Measurements from ENCODE around the gene ZCCHC2.

Gene ZCCHC2

DNA sequence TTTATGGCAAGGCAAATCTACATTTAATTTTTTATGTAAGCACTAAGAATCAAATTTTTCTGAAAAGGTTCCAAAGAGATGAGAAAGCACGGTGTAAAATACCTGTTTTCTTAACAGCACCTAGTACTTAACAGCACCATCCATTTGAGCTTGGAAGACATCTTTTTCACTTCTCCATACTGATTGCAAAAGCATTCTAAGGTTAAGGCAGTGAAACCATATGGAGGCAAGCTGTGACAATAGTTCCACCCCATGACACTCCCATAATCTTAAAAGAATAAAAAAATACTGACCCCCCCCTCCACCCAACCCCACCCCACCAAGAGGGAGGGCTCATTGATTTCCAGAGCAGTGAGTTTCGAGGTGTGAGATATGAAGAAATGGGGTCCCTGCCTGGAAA is 60.6 kb downstream of the ZCCHC2 start:
- no peak for DNase-seq

DNA sequence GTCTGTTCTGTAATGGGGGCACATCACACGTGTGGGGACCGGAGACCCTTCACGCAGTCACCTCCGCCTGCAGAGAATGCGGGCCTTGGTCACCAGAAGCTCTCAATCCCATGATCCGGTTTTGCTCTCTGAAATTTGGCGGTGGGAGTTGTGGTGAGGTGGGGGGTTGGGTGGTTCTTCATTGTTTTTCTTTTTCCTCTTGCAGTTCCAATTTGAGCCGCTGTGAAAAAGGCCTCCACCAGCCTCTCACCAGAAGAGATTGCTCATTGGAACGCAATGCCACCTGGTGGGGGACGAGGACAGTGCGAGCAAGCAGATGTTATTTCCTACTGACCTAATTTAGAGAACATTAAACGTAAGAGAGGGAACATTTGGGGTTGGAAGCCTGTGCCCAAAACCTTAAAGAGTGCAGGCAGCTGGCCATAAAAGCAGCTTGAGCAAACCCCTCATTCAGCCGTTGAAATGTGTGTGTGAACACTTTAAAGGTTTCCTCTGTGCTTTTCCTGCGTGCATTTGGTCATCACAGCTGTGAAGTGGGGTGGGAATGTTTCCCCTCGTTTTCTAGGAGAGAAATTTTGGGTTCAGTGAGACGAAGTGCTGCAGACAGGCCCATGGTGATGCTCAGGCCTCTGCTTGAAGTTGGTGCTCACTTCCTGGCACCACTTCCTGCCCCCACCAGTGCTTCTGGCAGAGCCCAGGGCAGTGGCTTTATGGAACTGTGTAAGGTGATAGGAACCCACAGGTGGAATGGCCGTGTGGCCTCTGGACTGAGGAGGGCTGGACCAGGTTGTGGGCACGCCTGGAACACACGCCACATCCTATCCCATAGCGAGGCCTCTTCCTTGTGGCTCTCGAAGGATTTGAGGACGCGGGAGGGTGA is 61.7 kb downstream of the ZCCHC2 start:
- DNase-seq = peak; percentile 96

DNA sequence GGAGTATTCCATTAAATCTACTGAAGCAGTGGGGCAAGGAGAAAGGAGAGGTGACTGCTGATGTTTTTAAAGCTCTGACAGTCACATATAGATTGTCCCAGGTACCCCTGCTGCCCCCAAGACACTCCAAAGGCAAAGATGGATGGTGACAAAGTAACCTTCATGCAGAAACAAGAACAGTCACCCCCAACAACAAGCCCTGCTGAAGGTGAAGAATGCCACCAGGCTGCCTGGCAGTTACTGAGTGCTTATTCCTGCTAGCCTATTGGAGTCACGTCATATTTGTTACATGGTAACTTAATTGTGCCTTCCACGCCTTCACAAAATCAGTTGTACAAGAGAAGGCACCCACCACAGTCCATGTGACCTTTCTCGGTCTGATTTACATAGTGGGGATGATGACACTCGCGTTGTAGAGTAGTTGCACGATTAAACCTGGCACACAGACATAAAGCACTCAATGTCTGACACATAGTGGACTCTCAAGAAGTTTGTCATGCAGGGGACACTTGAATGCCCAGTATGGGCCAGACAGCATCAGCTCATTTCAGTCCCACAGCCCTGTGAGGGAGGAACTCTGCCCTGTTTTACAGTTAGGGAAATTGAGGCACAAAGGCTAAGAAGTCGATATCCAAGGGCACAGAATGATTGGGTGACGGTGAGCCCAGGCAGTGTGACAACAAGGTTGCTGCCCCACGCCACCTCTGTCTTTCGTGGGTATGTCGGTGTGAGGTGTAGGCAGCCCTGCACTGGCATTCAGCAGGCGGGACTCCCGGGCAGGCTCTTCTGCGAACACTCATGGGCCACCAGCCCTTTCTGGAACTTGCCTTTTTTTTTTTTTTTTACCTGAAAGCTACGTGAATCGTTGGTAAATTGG is 62.7 kb downstream of the ZCCHC2 start:
- DNase-seq = no peak

DNA sequence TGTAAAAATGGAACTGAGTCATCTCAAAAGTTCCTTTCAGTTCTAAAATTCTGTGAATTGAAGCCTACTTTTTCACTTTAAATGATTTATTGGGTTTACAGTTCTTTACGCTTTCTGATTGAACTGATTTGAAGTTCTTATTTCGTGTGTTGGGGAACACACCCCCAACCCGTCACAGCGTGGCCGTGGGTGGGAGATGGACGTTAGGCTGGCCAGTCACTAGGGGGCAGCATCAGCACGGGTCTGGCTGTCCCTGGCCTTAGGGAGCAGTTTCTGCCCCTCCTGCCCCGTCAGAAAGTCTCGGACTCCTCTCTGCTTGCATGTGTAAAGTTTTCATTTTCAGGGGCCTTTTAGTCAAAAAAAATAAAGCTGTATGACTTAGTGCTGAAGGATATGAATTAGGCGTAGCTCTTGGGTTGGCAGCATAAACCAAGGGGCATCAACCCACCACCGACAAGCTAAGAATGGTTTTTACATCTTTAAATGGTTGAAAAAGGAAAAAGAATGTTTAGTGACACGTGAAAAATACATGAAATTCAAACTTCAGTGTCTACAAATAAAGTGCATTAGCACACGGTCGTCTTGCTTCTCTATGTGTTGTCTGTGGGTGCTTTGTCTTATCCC is 63.4 kb downstream of the ZCCHC2 start:
- peak; percentile 88 for DNase-seq

DNA sequence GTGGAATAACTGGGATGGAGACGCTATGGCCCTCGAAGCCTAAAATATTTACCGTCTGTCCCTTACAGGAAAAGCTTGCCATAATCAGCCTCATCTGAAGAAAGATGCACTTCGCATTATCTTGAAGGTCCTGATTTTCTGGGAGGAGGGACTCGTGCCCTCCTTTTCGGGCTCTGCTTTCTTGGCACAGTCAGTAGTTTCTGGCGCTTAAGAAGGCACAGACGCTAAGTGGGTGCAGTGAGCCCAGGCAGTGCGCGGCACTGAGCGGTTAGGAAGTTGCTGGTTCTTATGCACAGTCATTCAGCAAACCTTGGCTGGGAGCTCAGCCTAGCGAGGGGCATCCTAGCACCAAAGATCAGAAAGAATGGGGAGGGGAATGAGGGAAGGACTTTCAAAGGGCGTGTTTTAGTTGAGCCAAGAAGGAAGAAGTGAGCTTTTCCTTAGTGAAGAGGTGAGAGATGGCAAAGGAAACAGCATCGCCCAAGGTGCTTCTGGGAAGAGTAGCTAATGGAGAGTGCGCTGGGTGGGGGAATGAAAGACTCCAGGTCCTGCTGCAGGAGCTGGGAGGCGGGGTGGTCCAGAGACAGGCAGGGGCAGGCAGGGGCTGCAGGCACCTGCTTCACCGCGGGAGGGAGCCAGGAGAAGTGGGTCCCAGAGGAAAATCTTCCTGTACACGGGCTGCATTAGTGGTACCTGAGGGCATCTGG is 64.1 kb downstream of the ZCCHC2 start:
- peak; percentile 46 for DNase-seq

DNA sequence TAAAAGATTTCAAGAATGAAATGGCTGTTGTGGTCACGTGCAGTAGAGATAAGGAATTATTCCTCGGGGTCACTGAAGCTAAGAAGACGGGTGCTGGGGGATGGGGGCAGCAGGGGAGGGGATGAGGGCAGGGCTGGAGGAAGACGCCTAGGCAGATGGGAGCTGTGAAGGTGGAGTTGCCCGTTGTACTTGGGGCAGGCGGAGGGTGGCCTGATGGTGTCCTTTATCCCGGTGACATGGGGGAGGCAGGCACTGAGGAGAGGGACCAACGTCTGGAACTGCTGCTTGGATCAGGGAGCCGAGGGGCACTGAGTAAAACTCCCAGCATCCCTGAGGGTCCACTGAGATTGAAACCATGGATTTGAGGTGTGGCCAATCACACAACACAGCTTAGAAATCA is 64.9 kb downstream of the ZCCHC2 start:
- DNase-seq = no peak

DNA sequence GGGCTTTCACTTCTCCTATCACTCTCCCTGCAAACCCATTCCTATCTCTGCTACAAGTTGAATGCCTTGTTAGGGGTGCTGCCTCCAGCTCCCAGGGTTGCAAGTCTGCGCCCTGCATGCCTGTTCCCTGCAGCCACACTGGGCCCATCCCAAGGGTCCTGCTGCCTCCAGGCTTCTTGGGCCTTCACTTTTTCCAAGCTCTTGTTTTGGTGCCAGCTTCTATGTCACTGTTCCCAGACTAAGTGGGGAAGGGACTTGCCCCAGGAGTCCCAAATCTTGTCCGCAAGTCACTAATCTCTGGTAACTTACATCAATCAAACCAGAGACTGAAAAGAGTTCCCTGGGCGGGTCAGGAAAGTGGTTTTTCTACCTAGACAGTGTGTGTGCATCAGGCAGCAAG is 65.4 kb downstream of the ZCCHC2 start:
- DNase-seq = no peak

DNA sequence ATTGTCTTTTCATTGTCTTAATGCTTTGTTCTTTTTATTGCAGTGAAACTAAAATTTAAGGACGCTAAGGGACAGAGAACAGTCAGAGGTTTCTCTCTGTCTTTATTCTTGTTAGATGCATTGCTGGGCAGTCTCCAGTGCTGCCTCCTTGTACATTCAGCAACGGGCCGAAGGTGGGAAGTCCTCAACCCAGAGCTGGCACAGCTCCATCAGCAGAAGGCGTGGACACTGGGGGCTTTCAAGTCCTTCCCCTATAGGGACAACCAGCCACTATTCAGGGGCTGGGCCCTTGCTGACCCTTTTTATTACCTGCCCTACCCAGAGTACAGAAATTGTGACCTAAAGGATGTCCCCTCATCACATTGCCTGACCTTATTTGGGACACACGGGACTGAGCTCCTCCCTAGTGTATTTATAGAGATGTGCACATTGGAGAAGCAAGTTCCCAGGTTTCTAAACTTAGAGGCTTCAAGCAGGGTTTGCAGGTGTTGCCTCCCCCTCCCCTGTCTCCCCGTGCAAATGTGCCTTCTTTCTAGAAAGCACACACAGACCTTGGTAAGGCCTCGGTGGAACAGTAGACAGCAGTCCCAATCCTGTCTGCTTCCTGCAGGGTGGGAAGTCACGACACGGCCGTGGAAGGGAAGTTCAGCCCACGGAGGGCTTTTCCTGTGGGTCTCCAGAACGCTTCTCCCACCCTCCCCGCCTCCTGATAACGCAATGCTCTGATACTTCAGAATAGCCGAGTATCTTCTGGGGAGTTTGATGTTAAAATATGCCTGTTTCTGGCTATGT is 68.2 kb downstream of the ZCCHC2 start:
- DNase-seq = no peak

DNA sequence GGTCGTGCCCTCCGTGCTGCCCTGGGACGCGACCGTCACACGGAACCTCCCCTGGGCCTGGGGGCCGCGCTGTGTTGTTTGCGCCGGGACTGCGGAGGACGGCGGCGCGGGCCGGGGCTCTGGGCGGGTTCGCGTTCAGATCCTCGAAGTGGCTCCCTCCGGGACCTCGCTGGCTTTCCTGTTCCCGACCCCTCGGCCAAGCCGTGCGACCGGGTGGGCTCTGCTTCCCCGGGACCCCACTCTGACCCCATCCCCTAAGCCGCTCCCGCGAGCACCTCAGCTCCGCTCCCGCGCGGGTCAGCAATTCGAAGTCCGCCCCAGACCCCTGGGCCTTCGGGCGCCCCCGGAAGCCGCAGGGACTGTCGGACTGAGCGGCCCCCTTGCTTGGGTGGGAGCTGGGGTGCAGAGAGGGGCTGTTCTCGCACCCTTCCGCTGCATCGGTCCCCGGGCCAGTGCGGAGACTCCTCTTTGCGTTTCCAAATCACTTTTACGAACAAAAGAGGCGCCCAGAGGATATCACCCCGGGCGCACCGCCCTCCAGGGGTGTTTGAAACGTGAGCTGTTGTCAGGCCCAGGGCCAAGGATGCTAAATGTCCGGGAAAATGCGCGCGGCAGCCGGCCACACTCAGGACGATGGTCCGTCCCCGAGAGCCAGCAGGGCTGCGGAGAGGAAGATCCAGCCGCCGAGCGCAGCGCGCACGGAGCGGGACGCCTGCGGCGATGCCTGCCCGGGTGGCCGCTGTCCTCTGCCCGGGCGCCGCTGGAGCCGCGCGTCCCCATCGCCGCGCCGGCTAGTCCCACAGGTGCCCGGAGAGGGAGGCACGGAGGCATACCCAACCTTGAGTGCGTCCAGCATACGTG is 73.5 kb downstream of the ZCCHC2 start:
- DNase-seq = peak; percentile 76

DNA sequence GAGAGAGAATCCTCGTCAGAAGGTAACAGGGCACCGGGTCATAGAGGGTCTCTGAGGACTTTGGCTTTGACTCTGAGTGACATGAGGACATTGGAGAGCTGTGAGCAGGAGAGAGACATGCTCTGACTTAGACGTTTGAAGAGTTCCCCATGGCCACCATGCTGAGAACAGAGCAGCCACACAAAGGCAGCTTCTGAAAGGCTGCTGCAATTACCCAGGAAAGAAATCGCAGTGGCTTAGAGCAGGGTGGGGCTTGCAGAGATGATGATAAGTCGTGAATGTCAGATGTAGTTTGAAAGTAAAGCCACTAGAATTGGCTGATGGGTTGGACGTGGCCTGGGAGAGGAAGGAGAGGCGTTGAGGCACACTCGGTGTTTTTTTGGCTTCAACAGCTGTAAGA is 79.0 kb downstream of the ZCCHC2 start:
- no peak for DNase-seq

DNA sequence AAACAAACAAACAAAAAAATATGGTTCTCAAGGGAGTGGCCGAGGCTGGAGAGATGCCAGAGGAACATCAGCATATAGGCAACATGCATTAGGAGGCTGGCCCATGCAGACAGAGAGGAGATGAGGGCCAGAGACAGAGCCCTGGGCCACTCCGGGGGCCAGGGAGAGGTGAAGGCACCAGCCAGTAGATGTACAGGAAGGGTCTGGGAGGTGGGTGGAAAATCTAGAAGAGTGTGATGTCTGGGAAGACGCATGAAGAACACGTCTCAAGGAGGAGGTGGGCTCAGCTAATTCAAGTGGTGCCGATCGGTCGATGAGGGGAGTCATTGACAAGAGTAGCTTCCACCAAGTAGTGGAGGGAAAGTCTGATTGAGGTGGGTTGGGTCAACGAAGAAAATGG is 79.9 kb downstream of the ZCCHC2 start:
- no peak for DNase-seq

DNA sequence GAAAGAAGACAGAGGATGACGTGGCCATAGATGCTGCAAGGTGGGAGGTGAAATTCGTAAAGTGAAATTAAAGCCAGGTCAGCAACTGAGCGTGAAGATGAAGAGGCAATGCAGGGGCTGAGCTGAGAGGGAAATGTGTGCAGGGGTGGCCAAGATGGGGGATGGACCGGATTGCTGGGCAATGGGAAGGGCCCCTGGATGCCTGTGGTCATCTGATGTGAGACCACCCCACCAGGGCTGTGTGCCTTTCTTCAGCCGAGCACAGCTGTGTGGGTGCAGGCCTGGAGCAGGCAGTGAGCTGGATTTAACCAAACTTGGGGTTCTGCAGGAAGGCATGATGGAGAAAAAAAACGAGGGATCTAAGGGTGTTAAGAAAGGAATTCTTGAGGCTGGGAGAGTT is 80.4 kb downstream of the ZCCHC2 start:
- no peak for DNase-seq

DNA sequence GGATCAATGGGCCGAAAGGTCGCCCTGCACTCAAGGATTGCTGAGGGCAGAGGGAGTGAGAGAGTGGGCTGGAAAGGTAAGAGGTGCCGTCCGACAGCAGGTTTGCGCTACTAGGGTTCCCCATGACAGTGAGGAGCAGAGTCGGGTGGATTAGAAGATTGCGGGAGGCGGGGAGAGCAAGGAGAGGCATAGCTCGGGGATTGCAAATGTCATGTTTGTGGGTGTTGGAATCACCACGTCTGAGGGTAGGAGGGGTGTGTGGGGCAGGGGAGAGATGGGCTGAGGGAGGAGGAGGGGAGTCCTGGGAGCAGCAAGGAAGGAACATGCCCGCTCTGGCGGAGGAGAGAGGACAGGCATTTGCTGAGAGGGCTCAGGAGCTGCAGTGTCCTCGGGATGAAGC is 81.2 kb downstream of the ZCCHC2 start:
- DNase-seq = no peak

DNA sequence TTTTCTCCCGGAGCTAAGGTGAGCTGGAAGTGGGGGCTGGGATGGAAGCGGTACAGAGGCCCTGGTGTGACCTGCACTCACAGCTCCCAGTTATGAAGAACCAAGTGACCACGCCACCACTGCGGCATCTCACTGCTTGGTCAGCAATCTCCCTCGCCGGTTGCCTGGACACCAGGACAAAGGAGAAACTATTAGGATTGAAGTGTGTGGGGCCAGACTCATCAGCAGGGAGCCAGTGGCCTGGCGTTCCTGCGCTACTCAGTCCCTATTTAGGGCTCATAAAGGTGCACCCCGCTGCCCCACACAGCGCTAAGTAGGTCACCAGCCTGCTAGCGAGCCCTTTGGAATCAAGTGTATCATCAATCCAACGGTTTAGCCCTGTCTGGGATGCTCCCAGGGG is 82.9 kb downstream of the ZCCHC2 start:
- no peak for DNase-seq

DNA sequence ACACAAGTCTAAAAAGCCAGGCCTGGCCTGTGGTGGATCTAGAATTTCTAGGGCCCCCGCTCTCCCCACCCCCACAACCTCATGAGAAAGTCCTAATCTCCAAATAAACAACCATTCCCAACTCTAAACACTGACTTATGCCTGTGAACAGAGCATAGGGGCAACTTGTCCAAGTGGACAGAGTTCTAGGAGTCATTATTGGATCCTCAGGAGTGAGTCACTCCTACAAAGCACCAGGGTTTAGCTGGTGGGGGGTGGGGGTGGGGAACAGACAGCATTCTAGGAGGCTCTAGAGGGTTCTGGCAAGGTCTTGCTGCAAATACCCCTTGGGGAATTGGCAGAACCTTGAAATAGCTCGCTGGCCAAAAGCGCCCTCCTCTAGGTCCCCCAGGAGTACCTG is 83.3 kb downstream of the ZCCHC2 start:
- peak; percentile 28 for DNase-seq

DNA sequence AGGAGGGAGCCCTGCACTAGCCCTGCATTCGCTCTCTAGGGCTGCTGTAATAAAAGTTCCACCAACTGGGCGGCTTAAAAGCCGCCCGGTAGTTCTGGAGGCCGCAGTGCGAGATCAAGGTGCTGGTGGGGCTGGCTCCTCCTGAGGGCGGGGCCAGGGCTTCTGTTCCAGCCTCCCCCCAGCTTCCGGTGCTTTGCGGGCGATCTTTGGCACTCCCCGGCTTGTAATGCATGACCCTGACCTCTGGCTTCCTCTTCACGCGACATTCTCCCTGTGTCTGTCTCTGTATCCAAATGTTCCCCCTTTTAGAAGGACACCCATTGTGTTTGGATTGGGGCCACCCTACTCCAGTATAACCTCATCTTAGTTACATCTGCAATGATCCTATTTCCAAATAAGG is 84.5 kb downstream of the ZCCHC2 start:
- no peak for DNase-seq

DNA sequence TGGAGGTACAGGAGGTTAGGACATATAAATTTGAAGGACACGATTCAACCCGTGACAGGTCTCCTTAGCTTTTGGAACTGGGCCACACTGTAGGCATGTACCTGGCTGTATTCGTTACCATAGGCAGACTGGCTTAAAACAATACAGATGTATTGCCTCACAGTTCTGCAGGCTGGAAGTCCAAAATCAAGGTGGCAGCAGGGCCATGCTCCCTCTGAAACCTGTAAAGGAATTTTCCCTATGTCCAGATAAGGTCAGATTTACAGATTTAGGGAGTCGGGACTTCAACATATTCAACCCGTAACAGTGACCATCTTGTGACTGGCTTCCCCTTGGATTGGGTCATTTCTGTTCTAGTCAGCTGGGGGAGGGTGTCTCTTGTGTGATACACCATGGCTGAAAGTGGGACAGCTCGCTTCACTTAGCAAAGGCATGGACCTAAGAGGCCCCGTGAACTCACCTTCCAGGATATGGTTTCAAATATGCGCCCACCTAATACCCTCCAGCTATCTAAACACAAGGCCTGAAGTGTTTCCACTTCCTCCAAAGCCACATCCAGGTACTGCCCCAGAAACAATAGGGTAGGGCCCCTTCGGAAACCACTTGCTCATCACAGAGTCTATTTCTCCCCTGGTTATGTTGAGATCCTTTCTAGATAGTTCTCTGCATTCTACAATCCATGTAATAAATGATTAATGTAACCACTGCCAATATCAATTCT is 85.0 kb downstream of the ZCCHC2 start:
- no peak for DNase-seq

DNA sequence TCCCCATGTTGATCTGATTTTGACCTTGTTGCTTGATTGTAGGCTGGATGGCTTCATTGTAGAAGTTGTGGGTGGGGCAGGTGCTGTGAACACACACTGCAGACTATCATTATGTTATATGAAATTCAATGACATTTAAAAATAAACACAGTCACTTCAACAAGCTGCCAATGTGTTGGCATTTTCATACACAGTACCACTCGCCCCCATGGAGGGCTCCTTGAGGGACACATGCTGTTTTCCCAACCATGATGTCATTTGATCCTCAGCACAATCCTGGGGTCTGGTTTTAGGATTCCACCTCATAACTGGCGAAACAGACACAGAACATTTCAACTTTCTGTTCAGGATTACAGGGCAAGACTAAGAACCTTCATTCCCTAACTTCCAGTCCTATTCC is 86.9 kb downstream of the ZCCHC2 start:
- DNase-seq = peak; percentile 80

DNA sequence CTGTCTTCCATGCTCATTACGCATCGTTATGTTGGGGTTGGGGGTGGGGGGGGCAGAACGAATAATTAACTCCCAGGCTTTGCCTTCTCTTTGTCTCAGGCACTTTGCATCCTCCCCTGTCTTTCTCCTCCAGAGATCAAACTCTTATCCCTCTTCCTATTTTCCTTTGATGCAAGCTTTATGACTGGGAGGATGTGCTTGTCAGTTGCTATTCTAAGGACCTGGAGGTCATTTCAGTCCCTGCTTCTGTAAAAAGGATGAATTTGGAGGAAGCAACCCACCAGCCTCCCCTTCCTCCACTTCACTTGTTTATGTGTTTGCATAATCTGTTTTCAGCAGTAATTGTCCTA is 87.5 kb downstream of the ZCCHC2 start:
- DNase-seq = peak; percentile 59

DNA sequence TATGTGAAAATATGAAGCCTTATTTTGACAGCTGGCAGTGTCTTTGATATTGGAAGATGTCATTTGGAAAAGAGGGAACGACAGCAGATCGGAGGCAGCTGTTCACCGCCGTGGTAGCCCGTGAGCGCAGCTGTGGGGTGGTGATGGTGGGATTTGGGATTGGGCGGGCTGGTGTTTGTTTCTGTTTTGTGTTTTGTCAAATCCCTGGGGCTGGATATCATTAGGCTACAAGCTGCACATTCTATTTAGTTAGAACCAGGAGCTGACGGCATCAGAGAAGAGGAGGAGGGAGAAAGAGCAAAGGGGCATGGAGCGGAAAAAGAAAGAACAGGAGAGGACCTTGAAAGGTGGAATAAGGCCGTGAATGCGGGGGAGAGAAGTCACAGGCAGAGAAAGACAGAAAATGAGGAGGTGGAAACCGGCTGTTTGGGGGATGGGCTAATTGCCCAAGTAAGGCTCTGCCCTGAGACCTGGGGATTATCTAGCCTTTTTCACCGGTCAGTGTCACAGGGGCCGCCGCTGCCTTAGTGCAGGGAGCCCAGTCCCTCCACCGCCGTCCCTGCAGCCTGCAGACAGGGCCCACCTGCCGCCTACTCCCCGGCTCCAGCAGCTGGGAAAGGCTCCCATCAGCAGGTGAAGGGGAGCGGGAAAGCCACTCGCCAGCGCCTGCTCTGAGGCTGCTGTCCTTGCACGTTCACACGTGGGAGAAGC is 88.0 kb downstream of the ZCCHC2 start:
- peak; percentile 68 for DNase-seq

Measured in NCI-H69 (cell line).